ENCODE measurements around the gene CDK10. TPM values are rescaled to one million over a fixed set of nuclear protein-coding genes. Genes with fewer than 3 reads are reported as not detected.

CDK10 gene
- total RNA-seq, 6 experiments from 2014 or later, result 45.5 to 61.7 (median 48.6) TPM

GRCh38 chr16:89706518-89707260, 20.2 kb downstream of the CDK10 start:
- Mint-ChIP-seq H3K27ac (no peak overlapping the region), H3K27me3 (ENCODE audit: insufficient read depth) (peaks cover 4% of the 10 kb centered on the region; the same call in 1 of the 2 replicates), H3K36me3 (ENCODE audit: low read depth) (no peaks in the 10 kb centered on the region), H3K4me1 (ENCODE audit: low read depth) (no peaks in the 10 kb centered on the region), H3K9me3 (no peaks in the 10 kb centered on the region), H3K4me3 (no peak overlapping the region)
- TF ChIP-seq, protein P1, sequence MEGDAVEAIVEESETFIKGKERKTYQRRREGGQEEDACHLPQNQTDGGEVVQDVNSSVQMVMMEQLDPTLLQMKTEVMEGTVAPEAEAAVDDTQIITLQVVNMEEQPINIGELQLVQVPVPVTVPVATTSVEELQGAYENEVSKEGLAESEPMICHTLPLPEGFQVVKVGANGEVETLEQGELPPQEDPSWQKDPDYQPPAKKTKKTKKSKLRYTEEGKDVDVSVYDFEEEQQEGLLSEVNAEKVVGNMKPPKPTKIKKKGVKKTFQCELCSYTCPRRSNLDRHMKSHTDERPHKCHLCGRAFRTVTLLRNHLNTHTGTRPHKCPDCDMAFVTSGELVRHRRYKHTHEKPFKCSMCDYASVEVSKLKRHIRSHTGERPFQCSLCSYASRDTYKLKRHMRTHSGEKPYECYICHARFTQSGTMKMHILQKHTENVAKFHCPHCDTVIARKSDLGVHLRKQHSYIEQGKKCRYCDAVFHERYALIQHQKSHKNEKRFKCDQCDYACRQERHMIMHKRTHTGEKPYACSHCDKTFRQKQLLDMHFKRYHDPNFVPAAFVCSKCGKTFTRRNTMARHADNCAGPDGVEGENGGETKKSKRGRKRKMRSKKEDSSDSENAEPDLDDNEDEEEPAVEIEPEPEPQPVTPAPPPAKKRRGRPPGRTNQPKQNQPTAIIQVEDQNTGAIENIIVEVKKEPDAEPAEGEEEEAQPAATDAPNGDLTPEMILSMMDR (IDR thresholded peaks at IDR 0.05), result no peak
- no peak for DNase-seq

GRCh38 chr16:89707695-89708094, 21.2 kb downstream of the CDK10 start:
- no peaks in the 10 kb centered on the region for H3K9me3 Mint-ChIP-seq
- TF ChIP-seq, protein P1 (IDR thresholded peaks at IDR 0.05), result no peak
- no peak for DNase-seq
- H3K27ac Mint-ChIP-seq, result no peak overlapping the region
- H3K27me3 Mint-ChIP-seq (ENCODE audit: insufficient read depth), result peaks cover 4% of the 10 kb centered on the region; the same call in 1 of the 2 replicates
- H3K36me3 Mint-ChIP-seq (ENCODE audit: low read depth), result no peaks in the 10 kb centered on the region
- no peaks in the 10 kb centered on the region for H3K4me1 Mint-ChIP-seq (ENCODE audit: low read depth)
- H3K4me3 Mint-ChIP-seq, result no peak overlapping the region

GRCh38 chr16:89708481-89708931, 22.0 kb downstream of the CDK10 start:
- Mint-ChIP-seq H3K9me3 (no peaks in the 10 kb centered on the region), H3K27me3 (ENCODE audit: insufficient read depth) (peaks cover 4% of the 10 kb centered on the region; the same call in 1 of the 2 replicates), H3K4me3 (no peak overlapping the region), H3K27ac (no peak overlapping the region), H3K36me3 (ENCODE audit: low read depth) (no peaks in the 10 kb centered on the region), H3K4me1 (ENCODE audit: low read depth) (no peaks in the 10 kb centered on the region)
- no peak for DNase-seq
- TF ChIP-seq, protein P1 (IDR thresholded peaks at IDR 0.05), result no peak

GRCh38 chr16:89709166-89709565, 22.7 kb downstream of the CDK10 start:
- H3K4me1 Mint-ChIP-seq (ENCODE audit: low read depth), result no peaks in the 10 kb centered on the region
- no peak for DNase-seq
- TF ChIP-seq, protein P1 (IDR thresholded peaks at IDR 0.05), result no peak
- H3K27ac Mint-ChIP-seq, result no peak overlapping the region
- H3K9me3 Mint-ChIP-seq, result no peaks in the 10 kb centered on the region
- no peaks in the 10 kb centered on the region for H3K36me3 Mint-ChIP-seq (ENCODE audit: low read depth)
- H3K27me3 Mint-ChIP-seq (ENCODE audit: insufficient read depth), result peaks cover 2% of the 10 kb centered on the region; the same call in 1 of the 2 replicates
- no peak overlapping the region for H3K4me3 Mint-ChIP-seq

GRCh38 chr16:89709716-89710432, 23.4 kb downstream of the CDK10 start:
- Mint-ChIP-seq H3K9me3 (no peaks in the 10 kb centered on the region), H3K4me3 (no peak overlapping the region), H3K36me3 (ENCODE audit: low read depth) (peaks cover 3% of the 10 kb centered on the region; the same call in 1 of the 2 replicates), H3K27me3 (ENCODE audit: insufficient read depth) (peaks cover 2% of the 10 kb centered on the region; the same call in 1 of the 2 replicates), H3K27ac (no peak overlapping the region), H3K4me1 (ENCODE audit: low read depth) (no peaks in the 10 kb centered on the region)
- DNase-seq, result no peak
- TF ChIP-seq, protein P1 (IDR thresholded peaks at IDR 0.05), result no peak
